ENCODE measurements around the gene PTPRN2. TPM values are rescaled to one million over a fixed set of nuclear protein-coding genes. Genes with fewer than 3 reads are reported as not detected.

PTPRN2 gene
- polyA plus RNA-seq, 1 experiment, result 0.02 TPM

DNA sequence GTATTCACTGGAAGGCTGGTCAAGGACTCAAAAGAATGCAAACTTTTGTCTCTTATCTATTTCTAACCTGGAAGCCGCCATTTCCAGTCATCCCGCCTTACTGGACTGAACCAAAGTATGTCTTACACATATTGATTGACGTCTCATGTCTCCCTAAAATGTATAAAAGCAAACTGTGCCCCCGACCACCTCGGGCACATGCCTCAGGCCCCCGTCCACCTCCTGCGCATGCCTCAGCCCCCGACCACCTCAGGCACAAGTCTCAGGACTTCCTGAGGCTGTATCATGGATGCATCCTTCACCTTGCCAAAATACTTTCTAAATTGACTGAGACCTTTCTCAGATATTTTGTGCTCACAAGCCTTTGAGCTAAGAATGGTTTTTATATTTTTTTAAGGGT is 148.6 kb downstream of the PTPRN2 start:
- Histone ChIP-seq H3K4me3 (ENCODE audit: low read depth, low read length) (no peak overlapping the region), H3K27me3 (ENCODE audit: control insufficient read depth, insufficient read depth, low read length) (no peaks in the 10 kb centered on the region), H3K27ac (ENCODE audit: low read depth, low read length) (no peak overlapping the region), H3K9me3 (ENCODE audit: control insufficient read depth, insufficient read depth, low read length) (peaks cover 57% of the 10 kb centered on the region)
- TF ChIP-seq, protein P1, sequence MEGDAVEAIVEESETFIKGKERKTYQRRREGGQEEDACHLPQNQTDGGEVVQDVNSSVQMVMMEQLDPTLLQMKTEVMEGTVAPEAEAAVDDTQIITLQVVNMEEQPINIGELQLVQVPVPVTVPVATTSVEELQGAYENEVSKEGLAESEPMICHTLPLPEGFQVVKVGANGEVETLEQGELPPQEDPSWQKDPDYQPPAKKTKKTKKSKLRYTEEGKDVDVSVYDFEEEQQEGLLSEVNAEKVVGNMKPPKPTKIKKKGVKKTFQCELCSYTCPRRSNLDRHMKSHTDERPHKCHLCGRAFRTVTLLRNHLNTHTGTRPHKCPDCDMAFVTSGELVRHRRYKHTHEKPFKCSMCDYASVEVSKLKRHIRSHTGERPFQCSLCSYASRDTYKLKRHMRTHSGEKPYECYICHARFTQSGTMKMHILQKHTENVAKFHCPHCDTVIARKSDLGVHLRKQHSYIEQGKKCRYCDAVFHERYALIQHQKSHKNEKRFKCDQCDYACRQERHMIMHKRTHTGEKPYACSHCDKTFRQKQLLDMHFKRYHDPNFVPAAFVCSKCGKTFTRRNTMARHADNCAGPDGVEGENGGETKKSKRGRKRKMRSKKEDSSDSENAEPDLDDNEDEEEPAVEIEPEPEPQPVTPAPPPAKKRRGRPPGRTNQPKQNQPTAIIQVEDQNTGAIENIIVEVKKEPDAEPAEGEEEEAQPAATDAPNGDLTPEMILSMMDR (IDR thresholded peaks at IDR 0.05; ENCODE audit: low read depth, low read length), result no peak
- no peak for DNase-seq (ENCODE audit: low read depth, low spot score)
- ChIA-PET POLR2A (no interaction called here), CTCF (no interaction called here)

DNA sequence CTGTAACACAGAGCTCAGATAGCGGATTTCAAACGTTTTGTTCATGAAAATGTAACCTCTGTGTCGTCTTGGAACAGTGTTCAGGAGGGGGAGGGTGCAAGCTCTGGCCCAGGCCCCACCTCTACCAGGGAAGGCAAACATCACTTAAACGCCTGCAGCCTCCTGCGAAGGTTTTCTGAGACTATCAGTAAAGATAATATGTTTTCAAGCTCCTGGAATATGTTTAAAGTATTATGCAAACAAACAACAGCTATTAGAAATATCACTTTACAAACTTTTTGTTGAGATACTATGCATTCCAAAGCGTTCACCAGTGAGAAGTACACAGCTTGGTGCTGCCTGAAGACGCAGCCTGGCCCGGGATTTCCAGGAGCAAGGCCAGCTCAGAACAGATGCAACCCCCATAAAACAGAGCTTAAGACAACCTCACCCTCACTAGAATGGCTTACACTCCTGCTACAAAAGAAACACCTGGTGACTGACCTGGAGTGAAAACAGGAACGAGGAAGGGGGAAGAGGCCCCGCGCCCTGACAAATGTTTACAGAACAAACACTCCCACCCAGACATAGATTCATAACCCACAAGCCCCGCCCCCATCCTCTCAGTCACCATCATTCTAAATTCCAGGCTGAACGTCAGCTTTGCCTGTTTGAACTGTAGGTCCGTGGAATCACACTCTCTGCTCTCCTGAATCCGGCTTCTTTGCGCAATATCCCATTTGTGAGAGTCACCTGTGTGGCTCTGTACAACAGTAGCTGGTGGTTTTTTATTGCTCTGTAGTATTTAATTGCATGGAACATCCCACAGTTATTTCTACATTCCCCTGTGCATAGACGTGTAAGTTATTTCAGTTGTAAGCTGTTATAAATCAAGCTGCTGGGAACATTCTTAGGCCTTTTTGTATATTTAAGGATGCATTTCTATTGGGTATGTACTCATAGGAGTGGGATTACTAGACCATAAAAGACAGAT is 155.0 kb downstream of the PTPRN2 start:
- peaks cover 54% of the 10 kb centered on the region for H3K9me3 ChIP-seq (ENCODE audit: control insufficient read depth, insufficient read depth, low read length)
- H3K27me3 ChIP-seq (ENCODE audit: control insufficient read depth, insufficient read depth, low read length), result no peaks in the 10 kb centered on the region
- POLR2A ChIA-PET, result no interaction called here
- DNase-seq (ENCODE audit: low read depth, low spot score), result no peak
- no peak overlapping the region for H3K4me3 ChIP-seq (ENCODE audit: low read depth, low read length)
- no peak overlapping the region for H3K27ac ChIP-seq (ENCODE audit: low read depth, low read length)
- TF ChIP-seq, protein P1 (IDR thresholded peaks at IDR 0.05; ENCODE audit: low read depth, low read length), result no peak
- CTCF ChIA-PET, result interaction anchor here (0.7 kb wide), 1 partner anchor 545 kb away, joined by 3 read pairs; no protein-coding TSS in a partner anchor

GRCh38 chr7:158431941-158432347 is 155.7 kb downstream of the PTPRN2 start:
- Histone ChIP-seq H3K27me3 (ENCODE audit: control insufficient read depth, insufficient read depth, low read length) (no peaks in the 10 kb centered on the region), H3K27ac (ENCODE audit: low read depth, low read length) (no peak overlapping the region), H3K4me3 (ENCODE audit: low read depth, low read length) (no peak overlapping the region), H3K9me3 (ENCODE audit: control insufficient read depth, insufficient read depth, low read length) (peaks cover 50% of the 10 kb centered on the region)
- POLR2A ChIA-PET, result no interaction called here
- TF ChIP-seq, protein P1 (IDR thresholded peaks at IDR 0.05; ENCODE audit: low read depth, low read length), result no peak
- no peak for DNase-seq (ENCODE audit: low read depth, low spot score)
- CTCF ChIA-PET, result interaction anchor here (0.7 kb wide), 1 partner anchor 545 kb away, joined by 3 read pairs; no protein-coding TSS in a partner anchor

DNA sequence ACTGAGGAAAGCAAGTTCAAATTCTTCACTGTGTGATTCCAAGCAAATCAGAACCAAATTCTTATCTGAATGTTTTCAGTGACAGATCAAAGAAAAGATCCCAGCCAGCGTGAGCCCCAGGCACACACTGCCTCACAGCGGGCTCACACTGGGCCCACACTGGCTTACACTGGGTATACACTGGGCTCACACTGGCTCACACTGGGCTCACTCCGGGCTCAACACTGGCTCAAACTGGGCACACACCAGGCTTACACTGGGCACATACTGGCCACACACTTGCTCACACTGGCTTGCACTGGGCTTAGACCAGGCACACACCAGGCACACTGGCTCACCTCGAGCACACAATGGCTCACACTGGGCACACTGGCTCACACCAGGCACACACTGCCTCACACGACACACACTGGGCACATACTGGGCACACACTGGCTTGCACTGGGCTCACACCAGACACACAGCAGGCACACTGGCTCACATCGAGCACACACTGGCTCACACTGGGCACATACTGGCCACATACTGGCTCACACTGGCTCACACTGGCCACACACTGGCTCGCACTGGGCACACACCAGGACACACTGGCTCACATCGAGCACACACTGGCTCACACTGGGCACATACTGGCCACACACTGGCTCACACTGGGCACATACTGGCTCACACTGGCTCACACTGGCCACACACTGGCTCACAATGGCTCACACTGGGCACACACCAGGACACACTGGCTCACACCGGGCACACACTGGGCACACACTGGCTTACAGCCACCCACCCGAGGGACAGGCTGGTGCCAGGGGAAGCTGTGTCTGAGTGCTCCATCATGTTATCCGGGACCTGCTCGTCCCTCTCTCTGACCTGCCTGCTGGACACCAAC is 156.3 kb downstream of the PTPRN2 start:
- H3K9me3 ChIP-seq (ENCODE audit: control insufficient read depth, insufficient read depth, low read length), result peaks cover 50% of the 10 kb centered on the region
- no peaks in the 10 kb centered on the region for H3K27me3 ChIP-seq (ENCODE audit: control insufficient read depth, insufficient read depth, low read length)
- DNase-seq (ENCODE audit: low read depth, low spot score), result no peak
- ChIA-PET POLR2A (no interaction called here), CTCF (interaction anchor here (0.7 kb wide), 1 partner anchor 546 kb away, joined by 3 read pairs; no protein-coding TSS in a partner anchor)
- TF ChIP-seq, protein P1 (IDR thresholded peaks at IDR 0.05; ENCODE audit: low read depth, low read length), result no peak
- H3K27ac ChIP-seq (ENCODE audit: low read depth, low read length), result no peak overlapping the region
- no peak overlapping the region for H3K4me3 ChIP-seq (ENCODE audit: low read depth, low read length)
